ENCODE results near the gene CLCN4.

The CLCN4 gene

DNA sequence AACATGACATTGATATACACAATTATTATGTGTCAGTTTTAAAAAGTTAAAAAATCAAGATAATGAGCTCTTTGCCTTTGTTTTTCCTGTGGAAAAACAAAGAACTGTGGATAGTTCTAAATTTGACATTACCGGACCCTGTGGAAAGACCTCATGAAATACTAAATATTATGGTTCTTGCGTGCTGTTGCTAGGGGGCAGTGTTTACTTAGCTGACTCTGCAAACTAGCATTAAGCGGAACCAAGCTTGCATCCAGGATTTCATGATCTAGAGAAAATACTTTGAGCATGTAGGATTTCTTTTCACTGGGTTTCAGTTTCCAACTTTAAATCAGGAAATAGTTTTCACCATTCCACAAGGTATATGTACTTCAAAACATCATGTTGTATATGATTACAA lies 33.6 kb downstream of the CLCN4 start:
- H3K36me3 ChIP-seq = no peaks in the 10 kb centered on the region
- TF ChIP-seq, protein P1, sequence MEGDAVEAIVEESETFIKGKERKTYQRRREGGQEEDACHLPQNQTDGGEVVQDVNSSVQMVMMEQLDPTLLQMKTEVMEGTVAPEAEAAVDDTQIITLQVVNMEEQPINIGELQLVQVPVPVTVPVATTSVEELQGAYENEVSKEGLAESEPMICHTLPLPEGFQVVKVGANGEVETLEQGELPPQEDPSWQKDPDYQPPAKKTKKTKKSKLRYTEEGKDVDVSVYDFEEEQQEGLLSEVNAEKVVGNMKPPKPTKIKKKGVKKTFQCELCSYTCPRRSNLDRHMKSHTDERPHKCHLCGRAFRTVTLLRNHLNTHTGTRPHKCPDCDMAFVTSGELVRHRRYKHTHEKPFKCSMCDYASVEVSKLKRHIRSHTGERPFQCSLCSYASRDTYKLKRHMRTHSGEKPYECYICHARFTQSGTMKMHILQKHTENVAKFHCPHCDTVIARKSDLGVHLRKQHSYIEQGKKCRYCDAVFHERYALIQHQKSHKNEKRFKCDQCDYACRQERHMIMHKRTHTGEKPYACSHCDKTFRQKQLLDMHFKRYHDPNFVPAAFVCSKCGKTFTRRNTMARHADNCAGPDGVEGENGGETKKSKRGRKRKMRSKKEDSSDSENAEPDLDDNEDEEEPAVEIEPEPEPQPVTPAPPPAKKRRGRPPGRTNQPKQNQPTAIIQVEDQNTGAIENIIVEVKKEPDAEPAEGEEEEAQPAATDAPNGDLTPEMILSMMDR (IDR thresholded peaks at IDR 0.05) = peak in 1 of 2 experiments; percentile 24
- H3K4me1 ChIP-seq = peaks cover 0 to 5% (median 0%) of the 10 kb centered on the region in 4 donors
- H3K9me3 ChIP-seq = no peaks in the 10 kb centered on the region
- no peak overlapping the region for H3K27ac ChIP-seq
- intact Hi-C loops (cut with DNase I; ENCODE audit: low total_unique reads) = loop anchor here (5.0 kb wide), 2 partner anchors 432 to 947 kb away; partner anchors contain the start of gene MID1
- DNase-seq = peak in 1 of 2 donors; percentile 41
- H3K4me3 ChIP-seq = no peak overlapping the region
- no peaks in the 10 kb centered on the region for H3K27me3 ChIP-seq

DNA sequence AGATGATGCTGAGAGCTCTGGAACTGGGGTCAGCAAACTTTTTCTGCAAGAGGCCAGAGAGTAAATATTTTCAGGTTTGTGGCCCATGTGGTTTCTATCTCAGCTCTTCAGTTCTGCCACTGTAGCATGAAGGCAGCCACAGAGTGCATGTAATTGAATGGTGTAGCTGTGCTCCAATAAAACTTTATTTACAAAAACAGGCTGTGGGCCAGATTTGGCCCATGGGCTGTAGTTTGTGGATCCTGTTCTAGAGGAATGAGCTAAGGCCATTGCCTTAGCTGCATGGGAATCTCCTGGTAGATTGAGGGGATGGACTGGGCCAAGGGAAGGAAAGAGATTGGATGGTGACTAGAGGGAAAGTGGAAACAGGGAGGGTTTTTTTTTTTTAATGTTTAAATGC lies 36.8 kb downstream of the CLCN4 start:
- no peaks in the 10 kb centered on the region for H3K27me3 ChIP-seq
- DNase-seq = no peak
- H3K27ac ChIP-seq = no peak overlapping the region
- intact Hi-C loops (cut with DNase I; ENCODE audit: low total_unique reads) = loop anchor here (5.0 kb wide), 2 partner anchors 429 to 944 kb away; partner anchors contain the start of gene MID1
- TF ChIP-seq, protein P1 (IDR thresholded peaks at IDR 0.05) = no peak
- H3K4me1 ChIP-seq = peaks cover 0 to 5% (median 0%) of the 10 kb centered on the region in 4 donors
- no peak overlapping the region for H3K4me3 ChIP-seq
- H3K9me3 ChIP-seq = no peaks in the 10 kb centered on the region
- no peaks in the 10 kb centered on the region for H3K36me3 ChIP-seq

DNA sequence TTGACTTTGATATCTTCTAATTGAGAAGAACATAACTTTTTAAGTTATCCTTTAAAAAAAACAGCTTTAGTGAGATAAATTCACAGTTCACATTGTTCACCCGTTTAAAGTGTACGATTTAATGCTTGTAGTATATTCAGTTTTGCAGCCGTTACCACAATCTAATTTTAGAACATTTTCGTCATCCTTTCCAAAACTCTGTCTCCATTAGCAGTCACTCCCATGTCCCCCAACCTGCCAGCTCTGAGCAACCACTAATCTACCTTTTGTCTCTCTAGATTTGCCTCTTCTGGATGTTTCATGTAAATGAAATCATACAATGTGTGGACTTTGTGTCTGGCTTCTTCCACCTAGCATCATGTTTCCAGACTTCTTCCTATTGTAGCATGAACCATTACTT lies 38.6 kb downstream of the CLCN4 start:
- DNase-seq = no peak
- Histone ChIP-seq H3K27ac (no peak overlapping the region), H3K27me3 (no peaks in the 10 kb centered on the region), H3K9me3 (no peaks in the 10 kb centered on the region), H3K4me1 (no peaks in the 10 kb centered on the region), H3K4me3 (no peak overlapping the region), H3K36me3 (no peaks in the 10 kb centered on the region)
- TF ChIP-seq, protein P1 (IDR thresholded peaks at IDR 0.05) = no peak
- intact Hi-C loops (cut with DNase I; ENCODE audit: low total_unique reads) = no loop called here

DNA sequence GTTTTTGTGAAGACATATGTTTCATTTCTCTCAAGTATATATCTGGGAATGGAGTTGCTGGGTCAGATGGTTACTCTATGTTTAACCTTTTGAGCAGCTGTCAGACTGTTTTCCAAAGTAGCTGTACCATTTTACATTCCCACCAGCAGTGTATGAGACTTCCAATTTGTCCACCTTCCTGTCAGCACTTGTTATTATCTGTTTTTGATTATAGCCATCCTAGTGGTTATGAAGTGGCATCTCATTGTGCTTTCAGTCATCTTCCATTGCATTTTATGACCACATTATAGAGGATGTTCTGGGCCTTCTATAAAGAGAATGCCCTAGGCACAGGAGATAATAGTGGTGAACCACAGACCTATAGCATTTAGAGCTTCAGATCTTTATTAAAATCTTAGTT lies 39.2 kb downstream of the CLCN4 start:
- H3K4me3 ChIP-seq = no peak overlapping the region
- H3K27ac ChIP-seq = no peak overlapping the region
- H3K9me3 ChIP-seq = no peaks in the 10 kb centered on the region
- no peak for DNase-seq
- H3K27me3 ChIP-seq = no peaks in the 10 kb centered on the region
- no peaks in the 10 kb centered on the region for H3K36me3 ChIP-seq
- TF ChIP-seq, protein P1 (IDR thresholded peaks at IDR 0.05) = no peak
- intact Hi-C loops (cut with DNase I; ENCODE audit: low total_unique reads) = no loop called here
- H3K4me1 ChIP-seq = no peaks in the 10 kb centered on the region

DNA sequence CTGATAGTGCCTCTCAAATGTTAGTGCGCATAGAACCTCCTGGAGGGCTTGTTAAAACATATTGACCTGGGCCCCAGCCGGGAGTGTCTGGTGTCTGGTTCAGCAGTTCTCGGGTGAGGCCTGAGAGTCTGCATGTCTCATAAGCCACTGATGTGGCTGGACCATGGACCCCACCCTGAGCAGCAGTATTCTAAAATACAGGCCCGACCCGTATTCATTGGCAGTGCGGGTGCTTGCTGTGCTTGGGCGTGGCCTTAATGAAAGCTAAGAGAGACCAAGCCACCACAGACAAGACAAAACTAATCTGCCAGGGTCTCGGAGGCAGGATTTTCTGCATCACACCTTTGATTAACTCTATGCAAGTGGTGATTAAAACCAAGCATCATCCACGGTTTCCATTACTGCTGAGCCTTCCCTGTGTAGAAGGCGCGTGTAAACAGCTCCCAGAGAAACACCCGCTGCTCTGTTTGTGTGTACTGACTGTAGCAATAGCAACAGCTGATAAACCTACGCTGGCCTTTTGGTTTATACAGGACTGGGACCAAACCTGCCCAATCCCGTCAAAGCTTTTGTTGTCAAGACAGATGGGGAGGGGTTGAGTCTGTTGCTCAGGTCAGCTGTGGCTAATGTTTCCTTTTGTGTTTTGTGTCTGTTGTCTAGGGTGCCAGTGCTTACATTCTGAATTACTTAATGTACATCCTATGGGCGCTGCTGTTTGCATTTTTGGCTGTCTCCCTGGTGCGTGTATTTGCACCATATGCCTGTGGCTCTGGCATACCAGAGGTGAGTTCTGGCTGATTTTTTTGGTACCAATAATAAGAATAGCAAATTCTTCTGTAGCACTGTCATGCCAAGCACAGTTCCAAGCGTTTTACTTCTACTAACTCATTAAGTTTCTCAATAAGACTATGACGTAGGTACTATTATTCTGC lies 40.8 kb downstream of the CLCN4 start:
- Histone ChIP-seq H3K36me3 (no peaks in the 10 kb centered on the region), H3K9me3 (no peaks in the 10 kb centered on the region), H3K27ac (no peak overlapping the region), H3K4me1 (no peaks in the 10 kb centered on the region), H3K27me3 (no peaks in the 10 kb centered on the region), H3K4me3 (no peak overlapping the region)
- intact Hi-C loops (cut with DNase I; ENCODE audit: low total_unique reads) = no loop called here
- TF ChIP-seq, protein P1 (IDR thresholded peaks at IDR 0.05) = no peak
- no peak for DNase-seq
